Limb (tissue), 2 donors: ENCODE measurements around the gene NOD2.
A peak's percentile ranks its signal among the peaks of the same experiment; 100 is the strongest.

Source experiments
- DNase-seq, 2 donors: peaks; one replicate each; pipeline ENCODE4 v3.0.0-alpha.2; 2016; ENCODE audit errors: extremely low spot score in 2 of 2

The NOD2 gene

GRCh38 chr16:50692644-50692998 lies 785 bp upstream of the NOD2 start:
- no peak for DNase-seq

- no peak for DNase-seq
Observed at GRCh38 chr16:50694206-50694605, 800 bp downstream of the NOD2 start.

- DNase-seq: no peak
Observed at GRCh38 chr16:50695017-50696000, 1.9 kb downstream of the NOD2 start.

GRCh38 chr16:50696126-50696525 lies 2.7 kb downstream of the NOD2 start:
- no peak for DNase-seq

GRCh38 chr16:50696575-50697420 lies 3.4 kb downstream of the NOD2 start:
- DNase-seq: no peak

GRCh38 chr16:50697421-50697715 lies 4.0 kb downstream of the NOD2 start:
- DNase-seq: no peak

GRCh38 chr16:50697881-50698767 lies 4.7 kb downstream of the NOD2 start:
- no peak for DNase-seq

- DNase-seq: no peak
Observed at GRCh38 chr16:50699326-50700159, 6.1 kb downstream of the NOD2 start.

GRCh38 chr16:50702725-50703124 lies 9.3 kb downstream of the NOD2 start:
- DNase-seq: peak in 1 of 2 donors; percentile 28

- no peak for DNase-seq
Observed at GRCh38 chr16:50704245-50704644, 10.8 kb downstream of the NOD2 start.

- no peak for DNase-seq
Observed at GRCh38 chr16:50705436-50706110, 12.2 kb downstream of the NOD2 start.

GRCh38 chr16:50706250-50706649 lies 12.8 kb downstream of the NOD2 start:
- DNase-seq: no peak

GRCh38 chr16:50708373-50709060 lies 15.1 kb downstream of the NOD2 start:
- no peak for DNase-seq

GRCh38 chr16:50709061-50709684 lies 15.8 kb downstream of the NOD2 start:
- DNase-seq: no peak

- DNase-seq: no peak
Observed at GRCh38 chr16:50709980-50710379, 16.6 kb downstream of the NOD2 start.

GRCh38 chr16:50711040-50711439 lies 17.6 kb downstream of the NOD2 start:
- DNase-seq: no peak

- peak; percentile 42 to 62 for DNase-seq
Observed at GRCh38 chr16:50711862-50712559, 18.6 kb downstream of the NOD2 start.

GRCh38 chr16:50712560-50712898 lies 19.1 kb downstream of the NOD2 start:
- no peak for DNase-seq

GRCh38 chr16:50712956-50713355 lies 19.6 kb downstream of the NOD2 start:
- no peak for DNase-seq
